ENCODE measurements around the gene ROR2. TPM values are rescaled to one million over a fixed set of nuclear protein-coding genes. Genes with fewer than 3 reads are reported as not detected.

Gene ROR2
- total RNA-seq, 4 donors from 2014 or later = 35.6 to 67.6 (median 50.6) TPM

DNA sequence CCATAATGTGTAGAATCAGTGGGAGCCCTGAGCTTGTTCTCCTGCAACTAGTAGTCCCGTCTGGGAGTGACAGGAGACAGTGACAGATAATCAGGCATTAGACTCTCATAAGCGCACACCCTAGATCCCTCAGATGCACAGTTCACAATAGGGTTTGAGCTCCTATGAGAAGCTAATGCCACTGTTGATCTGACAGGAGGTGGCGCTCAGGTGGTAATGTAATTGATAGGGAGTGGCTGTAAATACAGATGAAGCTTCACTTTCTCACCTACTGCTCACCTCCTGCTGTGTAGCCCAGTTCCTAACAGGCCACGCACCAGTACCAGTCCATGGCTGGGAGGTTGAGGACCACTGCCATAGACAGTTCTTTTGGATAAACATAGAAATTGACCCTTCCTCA is 188.7 kb downstream of the ROR2 start:
- Histone ChIP-seq H3K4me3 (no peak overlapping the region), H3K36me3 (no peaks in the 10 kb centered on the region), H3K27ac (no peak overlapping the region), H3K9me3 (peaks cover 0 to 7% of the 10 kb centered on the region in 2 donors), H3K4me1 (no peaks in the 10 kb centered on the region), H3K27me3 (no peaks in the 10 kb centered on the region)
- DNase-seq = no peak
- intact Hi-C loops (cut with DNase I; ENCODE audit: low total_unique reads) = no loop called here
- TF ChIP-seq, protein P1, sequence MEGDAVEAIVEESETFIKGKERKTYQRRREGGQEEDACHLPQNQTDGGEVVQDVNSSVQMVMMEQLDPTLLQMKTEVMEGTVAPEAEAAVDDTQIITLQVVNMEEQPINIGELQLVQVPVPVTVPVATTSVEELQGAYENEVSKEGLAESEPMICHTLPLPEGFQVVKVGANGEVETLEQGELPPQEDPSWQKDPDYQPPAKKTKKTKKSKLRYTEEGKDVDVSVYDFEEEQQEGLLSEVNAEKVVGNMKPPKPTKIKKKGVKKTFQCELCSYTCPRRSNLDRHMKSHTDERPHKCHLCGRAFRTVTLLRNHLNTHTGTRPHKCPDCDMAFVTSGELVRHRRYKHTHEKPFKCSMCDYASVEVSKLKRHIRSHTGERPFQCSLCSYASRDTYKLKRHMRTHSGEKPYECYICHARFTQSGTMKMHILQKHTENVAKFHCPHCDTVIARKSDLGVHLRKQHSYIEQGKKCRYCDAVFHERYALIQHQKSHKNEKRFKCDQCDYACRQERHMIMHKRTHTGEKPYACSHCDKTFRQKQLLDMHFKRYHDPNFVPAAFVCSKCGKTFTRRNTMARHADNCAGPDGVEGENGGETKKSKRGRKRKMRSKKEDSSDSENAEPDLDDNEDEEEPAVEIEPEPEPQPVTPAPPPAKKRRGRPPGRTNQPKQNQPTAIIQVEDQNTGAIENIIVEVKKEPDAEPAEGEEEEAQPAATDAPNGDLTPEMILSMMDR (IDR thresholded peaks at IDR 0.05) = no peak
- TF ChIP-seq POLR2A (IDR thresholded peaks at IDR 0.05) = no peak

DNA sequence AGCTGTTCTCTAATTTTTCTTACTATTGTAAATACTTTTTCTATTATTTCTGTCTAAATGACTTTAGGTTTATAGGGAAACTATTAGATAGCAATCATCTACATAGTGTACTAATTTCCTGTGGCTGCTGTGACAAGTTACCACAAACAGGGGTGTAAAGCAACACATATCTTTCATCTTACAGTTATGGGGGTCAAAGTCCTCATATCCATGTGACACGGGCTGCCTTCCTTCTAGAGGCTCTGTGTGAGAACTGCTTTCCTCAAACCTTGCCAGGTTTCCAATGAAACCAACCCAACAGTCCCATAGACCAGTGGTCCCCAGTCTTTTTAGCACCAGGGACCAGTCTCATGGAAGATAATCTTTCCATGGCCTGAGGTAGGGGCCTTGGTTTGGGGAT is 189.1 kb downstream of the ROR2 start:
- no peaks in the 10 kb centered on the region for H3K27me3 ChIP-seq
- peaks cover 0 to 7% of the 10 kb centered on the region in 2 donors for H3K9me3 ChIP-seq
- intact Hi-C loops (cut with DNase I; ENCODE audit: low total_unique reads) = no loop called here
- no peak for TF ChIP-seq POLR2A (IDR thresholded peaks at IDR 0.05)
- TF ChIP-seq, protein P1 (IDR thresholded peaks at IDR 0.05) = no peak
- H3K4me1 ChIP-seq = no peaks in the 10 kb centered on the region
- H3K36me3 ChIP-seq = no peaks in the 10 kb centered on the region
- H3K27ac ChIP-seq = no peak overlapping the region
- no peak overlapping the region for H3K4me3 ChIP-seq
- no peak for DNase-seq

DNA sequence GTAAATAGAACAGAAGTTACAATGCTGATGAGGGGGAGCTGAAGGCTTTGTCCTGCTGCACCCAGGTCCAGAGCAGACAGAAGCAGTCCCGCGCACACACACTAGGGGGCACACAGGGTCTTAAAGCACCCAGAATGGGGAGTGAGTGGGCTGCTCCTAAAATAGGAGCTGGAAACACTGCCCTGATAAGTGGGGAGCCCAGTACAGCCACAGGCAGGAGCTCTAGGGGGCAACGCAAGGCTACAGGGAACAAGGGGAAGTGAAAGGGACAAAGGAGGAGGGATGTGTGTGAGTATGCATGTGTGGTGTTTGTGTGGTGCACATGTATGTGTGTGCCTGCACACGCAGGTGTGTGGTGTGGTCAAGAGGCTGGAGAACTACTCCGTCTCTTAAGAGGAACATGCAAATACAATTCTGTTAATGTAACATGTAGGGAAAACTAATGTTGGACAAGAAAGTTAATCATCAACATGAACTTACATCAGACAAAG is 191.5 kb downstream of the ROR2 start:
- Histone ChIP-seq H3K9me3 (peaks cover 0 to 7% of the 10 kb centered on the region in 2 donors), H3K36me3 (no peaks in the 10 kb centered on the region), H3K4me3 (no peak overlapping the region), H3K27me3 (no peaks in the 10 kb centered on the region), H3K4me1 (no peaks in the 10 kb centered on the region), H3K27ac (no peak overlapping the region)
- intact Hi-C loops (cut with DNase I; ENCODE audit: low total_unique reads) = no loop called here
- TF ChIP-seq, protein P1 (IDR thresholded peaks at IDR 0.05) = peak in 2 of 4 experiments; percentile 26 to 48
- TF ChIP-seq POLR2A (IDR thresholded peaks at IDR 0.05) = no peak
- DNase-seq = no peak

GRCh38 chr9:91757782-91758181 is 192.2 kb downstream of the ROR2 start:
- intact Hi-C loops (cut with DNase I; ENCODE audit: low total_unique reads) = no loop called here
- H3K27ac ChIP-seq = no peak overlapping the region

GRCh38 chr9:91756510-91756780 is 193.6 kb downstream of the ROR2 start:
- Histone ChIP-seq H3K27ac (no peak overlapping the region), H3K4me1 (no peaks in the 10 kb centered on the region), H3K27me3 (no peaks in the 10 kb centered on the region), H3K4me3 (no peak overlapping the region), H3K9me3 (no peaks in the 10 kb centered on the region), H3K36me3 (no peaks in the 10 kb centered on the region)
- no peak for DNase-seq
- TF ChIP-seq POLR2A (IDR thresholded peaks at IDR 0.05) = no peak
- TF ChIP-seq, protein P1 (IDR thresholded peaks at IDR 0.05) = no peak
- intact Hi-C loops (cut with DNase I; ENCODE audit: low total_unique reads) = no loop called here

More at GRCh38 chr9:91757782-91758181, 192.2 kb downstream of the ROR2 start:
- no peaks in the 10 kb centered on the region for H3K27me3 ChIP-seq
- H3K4me1 ChIP-seq = no peaks in the 10 kb centered on the region
- peaks cover 0 to 7% of the 10 kb centered on the region in 2 donors for H3K9me3 ChIP-seq
- no peak for DNase-seq
- H3K4me3 ChIP-seq = no peak overlapping the region
- no peaks in the 10 kb centered on the region for H3K36me3 ChIP-seq
- no peak for TF ChIP-seq POLR2A (IDR thresholded peaks at IDR 0.05)
- TF ChIP-seq, protein P1 (IDR thresholded peaks at IDR 0.05) = no peak

All from uterus (tissue), 4 donors.